A673 (cell line): ENCODE results near the gene PON1.

Experiments
- CTCF ChIP-seq: fragments of 300-800, 200-600 bp; sonication (generic); conservative IDR thresholded peaks from 2 replicates; pipeline ENCODE4 v1.5.1; 2017; ENCODE audit warnings: low read depth, mild to moderate bottlenecking, antibody characterized with exemption, low read length, moderate library complexity, mixed read lengths
- EZH2 ChIP-seq: fragments of 200-600 bp; sonication (generic); IDR thresholded peaks from 2 replicates; pipeline ENCODE4 v1.6.1; 2017; ENCODE audit warnings: borderline replicate concordance, low read depth, mild to moderate bottlenecking, mixed read lengths, antibody characterized with exemption, low read length; ENCODE audit not compliant: poor library complexity, severe bottlenecking

GRCh38 chr7:95324431-95324830 is at the start of gene PON1:
- TF ChIP-seq CTCF (no peak), EZH2 (no peak)
